Middle frontal gyrus (tissue), 1 donor: ENCODE results near the gene F10.

Source experiments
- DNase-seq: peaks from one replicate; pipeline ENCODE4 v3.0.0-alpha.2; 2015; ENCODE audit warnings: low spot score; ENCODE audit errors: extremely low spot score

The F10 gene

DNA sequence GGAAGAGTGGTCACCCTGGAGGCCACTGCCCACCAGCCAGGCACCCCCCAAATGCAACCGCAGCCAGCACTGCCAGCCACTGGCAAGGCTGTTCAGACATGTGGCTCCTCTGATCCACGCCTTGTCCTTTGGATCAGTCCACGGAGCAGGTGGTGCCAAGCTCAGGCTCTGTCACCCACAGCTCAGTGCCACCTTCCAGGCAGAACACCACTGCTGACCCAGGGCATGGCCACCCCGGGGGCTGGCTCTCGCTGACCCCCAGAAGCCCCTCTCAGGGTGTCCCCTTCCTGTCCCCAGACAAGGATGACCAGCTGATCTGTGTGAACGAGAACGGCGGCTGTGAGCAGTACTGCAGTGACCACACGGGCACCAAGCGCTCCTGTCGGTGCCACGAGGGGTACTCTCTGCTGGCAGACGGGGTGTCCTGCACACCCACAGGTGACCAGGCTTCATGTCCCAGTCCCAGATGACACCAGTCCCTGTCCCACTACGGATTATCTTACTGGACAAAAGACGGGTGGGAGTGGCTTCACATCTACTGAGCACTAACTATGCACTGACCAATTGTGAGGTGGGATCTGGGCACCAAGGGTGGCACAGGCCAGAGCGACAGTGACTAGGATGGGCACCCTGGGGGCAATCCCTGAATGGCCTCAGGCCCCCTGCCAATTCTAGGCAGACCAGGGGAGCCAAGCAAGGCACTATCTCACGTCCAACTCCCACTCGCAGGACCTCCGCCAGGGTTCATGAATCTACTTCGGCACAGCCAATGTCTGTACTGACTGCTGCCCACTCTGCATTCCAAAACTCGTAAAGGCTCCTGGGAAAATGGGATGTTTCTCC, 7.0 kb upstream of the F10 start:
- no peak for DNase-seq

DNA sequence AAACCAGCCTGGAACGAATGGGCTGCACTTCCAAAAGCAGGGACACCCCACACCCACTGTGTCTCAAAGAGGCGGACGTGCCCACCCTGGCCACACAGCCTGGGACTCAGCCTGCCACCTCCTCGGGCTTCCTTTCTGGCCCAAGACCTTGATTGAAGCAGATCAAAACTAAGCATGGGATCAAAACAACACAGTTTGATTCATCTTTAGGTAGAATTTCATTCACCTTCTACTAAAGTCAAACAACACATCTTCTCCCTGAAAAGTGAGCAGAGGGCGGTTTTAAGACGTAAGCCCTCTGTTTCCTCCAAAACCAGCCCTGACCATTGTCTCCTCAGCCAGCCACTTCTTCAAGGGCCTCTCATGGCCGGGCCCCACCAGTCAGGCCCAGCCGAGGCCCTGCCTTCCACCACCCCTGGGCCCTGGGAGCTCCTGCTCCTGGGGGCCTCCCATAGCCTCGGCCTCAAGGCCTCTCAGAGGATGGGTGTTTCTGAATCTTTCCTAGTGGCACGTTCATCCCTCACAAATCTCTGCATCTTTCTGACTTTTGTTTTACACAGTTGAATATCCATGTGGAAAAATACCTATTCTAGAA, 6.3 kb upstream of the F10 start:
- DNase-seq: no peak

DNA sequence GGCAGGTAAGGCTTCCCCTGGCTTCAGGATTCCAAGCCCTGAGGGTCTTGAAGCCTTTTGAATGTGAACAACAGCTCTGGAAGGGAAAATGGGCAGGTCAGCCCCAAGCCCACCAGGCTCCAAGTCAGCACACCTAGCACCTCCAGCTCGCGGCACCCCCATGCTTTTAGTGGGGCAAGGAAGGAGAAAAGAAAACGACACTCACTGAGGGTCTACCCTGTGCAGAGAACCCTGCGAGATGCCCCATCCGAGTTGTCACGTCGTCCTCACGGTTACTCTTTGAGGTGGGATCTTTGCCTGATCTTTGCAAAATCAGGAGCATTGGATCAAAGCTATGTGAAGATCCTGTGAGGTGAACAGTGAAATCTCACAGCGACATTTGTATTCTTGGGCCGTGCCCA, 5.7 kb upstream of the F10 start:
- no peak for DNase-seq

DNA sequence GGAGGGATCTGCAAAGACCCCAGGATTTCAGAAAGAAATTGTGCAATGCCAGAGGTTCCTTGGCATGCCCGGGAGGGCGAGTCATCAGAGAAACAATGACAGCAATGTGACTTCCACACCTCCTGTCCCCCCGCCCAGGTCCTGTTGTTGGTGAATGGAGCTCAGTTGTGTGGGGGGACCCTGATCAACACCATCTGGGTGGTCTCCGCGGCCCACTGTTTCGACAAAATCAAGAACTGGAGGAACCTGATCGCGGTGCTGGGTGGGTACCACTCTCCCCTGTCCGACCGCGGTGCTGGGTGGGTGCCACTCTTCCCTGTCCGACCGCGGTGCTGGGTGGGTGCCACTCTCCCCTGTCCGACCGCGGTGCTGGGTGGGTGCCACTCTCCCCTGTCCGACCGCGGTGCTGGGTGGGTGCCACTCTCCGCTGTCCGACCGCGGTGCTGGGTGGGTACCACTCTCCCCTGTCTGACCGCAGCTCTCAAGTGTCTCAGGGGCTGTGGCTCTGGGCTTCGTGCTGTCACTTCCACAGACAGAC, 5.2 kb upstream of the F10 start:
- no peak for DNase-seq

DNA sequence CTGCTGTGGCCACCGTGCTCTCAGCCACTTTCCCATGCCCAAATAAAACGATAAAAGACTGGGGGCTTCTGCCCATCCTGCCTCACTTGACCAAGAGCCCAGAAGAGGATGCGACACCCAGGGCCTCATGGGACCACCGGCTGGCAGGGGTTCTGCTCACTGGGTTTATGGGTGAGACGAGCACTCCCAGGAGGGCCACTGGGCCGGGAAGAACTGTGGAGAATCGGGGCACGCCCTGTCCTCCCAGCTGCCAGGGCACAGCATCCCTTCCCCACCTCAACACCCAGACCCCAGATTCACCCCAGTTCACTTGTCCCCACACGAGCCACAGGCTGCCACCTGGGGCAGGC, 4.7 kb upstream of the F10 start:
- DNase-seq: no peak

DNA sequence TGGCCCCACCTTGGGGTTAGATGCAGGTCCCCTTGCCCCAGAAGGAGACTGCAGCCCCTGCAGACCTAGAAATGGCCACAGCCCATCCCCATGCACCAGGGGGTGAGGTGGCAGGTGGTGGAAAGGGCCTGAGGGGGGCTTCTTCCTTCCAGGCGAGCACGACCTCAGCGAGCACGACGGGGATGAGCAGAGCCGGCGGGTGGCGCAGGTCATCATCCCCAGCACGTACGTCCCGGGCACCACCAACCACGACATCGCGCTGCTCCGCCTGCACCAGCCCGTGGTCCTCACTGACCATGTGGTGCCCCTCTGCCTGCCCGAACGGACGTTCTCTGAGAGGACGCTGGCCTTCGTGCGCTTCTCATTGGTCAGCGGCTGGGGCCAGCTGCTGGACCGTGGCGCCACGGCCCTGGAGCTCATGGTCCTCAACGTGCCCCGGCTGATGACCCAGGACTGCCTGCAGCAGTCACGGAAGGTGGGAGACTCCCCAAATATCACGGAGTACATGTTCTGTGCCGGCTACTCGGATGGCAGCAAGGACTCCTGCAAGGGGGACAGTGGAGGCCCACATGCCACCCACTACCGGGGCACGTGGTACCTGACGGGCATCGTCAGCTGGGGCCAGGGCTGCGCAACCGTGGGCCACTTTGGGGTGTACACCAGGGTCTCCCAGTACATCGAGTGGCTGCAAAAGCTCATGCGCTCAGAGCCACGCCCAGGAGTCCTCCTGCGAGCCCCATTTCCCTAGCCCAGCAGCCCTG, 4.2 kb upstream of the F10 start:
- no peak for DNase-seq

DNA sequence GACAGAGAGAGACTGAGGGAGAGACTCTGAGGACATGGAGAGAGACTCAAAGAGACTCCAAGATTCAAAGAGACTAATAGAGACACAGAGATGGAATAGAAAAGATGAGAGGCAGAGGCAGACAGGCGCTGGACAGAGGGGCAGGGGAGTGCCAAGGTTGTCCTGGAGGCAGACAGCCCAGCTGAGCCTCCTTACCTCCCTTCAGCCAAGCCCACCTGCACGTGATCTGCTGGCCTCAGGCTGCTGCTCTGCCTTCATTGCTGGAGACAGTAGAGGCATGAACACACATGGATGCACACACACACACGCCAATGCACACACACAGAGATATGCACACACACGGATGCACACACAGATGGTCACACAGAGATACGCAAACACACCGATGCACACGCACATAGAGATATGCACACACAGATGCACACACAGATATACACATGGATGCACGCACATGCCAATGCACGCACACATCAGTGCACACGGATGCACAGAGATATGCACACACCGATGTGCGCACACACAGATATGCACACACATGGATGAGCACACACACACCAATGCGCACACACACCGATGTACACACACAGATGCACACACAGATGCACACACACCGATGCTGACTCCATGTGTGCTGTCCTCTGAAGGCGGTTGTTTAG, 3.3 kb upstream of the F10 start:
- DNase-seq: no peak

DNA sequence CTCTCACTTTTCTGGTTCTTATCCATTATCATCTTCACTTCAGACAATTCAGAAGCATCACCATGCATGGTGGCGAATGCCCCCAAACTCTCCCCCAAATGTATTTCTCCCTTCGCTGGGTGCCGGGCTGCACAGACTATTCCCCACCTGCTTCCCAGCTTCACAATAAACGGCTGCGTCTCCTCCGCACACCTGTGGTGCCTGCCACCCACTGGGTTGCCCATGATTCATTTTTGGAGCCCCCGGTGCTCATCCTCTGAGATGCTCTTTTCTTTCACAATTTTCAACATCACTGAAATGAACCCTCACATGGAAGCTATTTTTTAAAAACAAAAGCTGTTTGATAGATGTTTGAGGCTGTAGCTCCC, 2.8 kb upstream of the F10 start:
- no peak for DNase-seq

DNA sequence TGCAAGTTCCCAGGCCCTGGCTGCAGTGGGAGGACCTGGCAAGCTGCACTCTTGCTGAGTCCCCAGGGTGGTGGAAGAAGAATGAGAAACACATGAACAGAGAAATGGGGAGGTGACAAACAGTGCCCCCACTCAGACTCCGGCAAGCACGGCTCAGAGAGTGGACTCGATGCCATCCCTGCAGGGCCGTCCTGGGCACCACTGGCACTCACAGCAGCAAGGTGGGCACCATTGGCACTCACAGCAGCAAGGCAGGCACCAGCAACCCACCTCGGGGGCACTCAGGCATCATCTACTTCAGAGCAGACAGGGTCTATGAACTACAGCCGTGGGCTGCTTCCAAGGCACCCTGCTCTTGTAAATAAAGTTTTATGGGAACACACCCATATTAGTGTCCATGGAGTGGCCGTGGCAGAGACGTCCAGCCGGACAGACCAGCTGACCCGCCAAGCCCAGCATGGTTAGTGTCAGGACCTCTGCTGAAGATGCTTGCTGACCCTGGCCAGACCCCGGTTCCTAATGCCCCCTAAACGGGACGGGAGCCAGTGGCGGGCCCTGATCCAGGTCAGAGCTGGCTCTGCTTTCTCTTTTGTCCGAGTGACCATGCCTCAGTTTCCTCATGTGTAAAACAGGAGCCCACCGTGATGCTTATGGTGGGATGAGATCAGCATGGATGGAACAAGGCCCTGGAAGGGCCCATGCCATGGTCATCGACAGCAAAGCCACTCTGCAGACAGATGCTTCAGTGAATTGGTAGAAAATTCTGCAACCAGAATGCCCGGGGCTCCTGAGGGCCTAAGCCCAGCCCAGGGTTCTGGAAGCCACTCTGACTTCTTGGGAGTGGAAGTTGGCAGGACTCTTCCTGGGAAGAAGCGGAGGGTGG, 2.1 kb upstream of the F10 start:
- no peak for DNase-seq

DNA sequence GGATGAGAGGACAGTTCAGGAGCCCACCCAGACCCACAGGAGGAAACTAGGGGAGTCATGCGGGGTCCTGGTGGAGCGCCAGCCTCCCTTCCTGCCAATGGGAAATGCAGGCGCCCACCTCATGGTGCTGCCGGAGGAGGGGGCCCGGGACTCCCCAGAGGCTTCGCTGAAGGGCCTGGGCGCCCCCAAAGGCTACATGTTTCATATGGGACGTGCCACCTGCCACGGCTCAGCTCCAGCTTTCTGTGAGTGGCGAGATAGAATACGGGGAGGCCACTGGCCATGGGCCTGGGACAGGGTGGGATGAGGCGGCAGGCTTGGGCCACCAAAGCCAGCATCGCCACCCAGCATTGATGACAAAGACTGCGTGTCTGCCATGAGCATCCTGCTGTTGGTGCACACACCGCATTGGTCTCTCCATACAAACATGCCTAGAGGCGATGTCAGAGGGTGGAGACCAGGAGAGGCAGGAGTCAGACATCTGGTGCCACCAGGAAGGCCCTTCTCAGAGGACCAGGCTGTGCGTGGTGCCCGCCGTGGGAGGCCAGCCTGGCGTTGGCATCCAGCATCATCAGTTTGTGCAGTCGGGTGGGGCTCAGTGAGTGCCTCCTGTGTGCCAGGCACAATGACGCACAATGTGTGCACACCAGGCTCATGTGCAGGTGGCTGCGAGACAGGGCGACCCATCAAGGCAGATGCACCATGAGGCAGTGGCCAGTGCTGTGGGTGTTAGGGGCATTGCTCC, 1.2 kb upstream of the F10 start:
- no peak for DNase-seq

DNA sequence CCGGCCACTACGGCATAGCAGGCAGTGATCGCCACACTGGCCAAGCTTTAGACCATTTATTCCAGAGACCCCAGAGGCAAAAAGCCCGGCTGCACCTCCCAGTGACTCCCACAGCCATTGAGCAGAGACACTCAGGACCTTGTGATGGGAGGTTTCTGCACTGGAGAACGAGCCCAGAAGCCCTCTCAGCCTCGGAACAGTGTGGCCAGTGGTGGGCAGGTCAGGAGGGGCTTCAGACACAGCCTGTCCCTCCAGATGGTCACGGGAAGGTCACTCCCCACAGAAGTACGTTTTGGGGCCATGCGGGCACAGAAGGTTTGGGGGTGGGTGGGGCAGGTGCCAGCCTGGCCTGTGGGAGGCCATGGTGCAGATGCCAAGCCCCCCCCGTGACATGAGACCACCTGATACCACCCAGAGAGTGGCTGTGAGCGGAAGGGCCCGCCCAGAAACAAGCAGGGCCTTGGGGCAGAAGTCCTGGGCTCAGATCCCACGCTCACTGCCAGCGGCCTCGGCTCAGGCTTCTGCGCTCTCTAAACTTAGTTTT, 599 bp upstream of the F10 start:
- no peak for DNase-seq

DNA sequence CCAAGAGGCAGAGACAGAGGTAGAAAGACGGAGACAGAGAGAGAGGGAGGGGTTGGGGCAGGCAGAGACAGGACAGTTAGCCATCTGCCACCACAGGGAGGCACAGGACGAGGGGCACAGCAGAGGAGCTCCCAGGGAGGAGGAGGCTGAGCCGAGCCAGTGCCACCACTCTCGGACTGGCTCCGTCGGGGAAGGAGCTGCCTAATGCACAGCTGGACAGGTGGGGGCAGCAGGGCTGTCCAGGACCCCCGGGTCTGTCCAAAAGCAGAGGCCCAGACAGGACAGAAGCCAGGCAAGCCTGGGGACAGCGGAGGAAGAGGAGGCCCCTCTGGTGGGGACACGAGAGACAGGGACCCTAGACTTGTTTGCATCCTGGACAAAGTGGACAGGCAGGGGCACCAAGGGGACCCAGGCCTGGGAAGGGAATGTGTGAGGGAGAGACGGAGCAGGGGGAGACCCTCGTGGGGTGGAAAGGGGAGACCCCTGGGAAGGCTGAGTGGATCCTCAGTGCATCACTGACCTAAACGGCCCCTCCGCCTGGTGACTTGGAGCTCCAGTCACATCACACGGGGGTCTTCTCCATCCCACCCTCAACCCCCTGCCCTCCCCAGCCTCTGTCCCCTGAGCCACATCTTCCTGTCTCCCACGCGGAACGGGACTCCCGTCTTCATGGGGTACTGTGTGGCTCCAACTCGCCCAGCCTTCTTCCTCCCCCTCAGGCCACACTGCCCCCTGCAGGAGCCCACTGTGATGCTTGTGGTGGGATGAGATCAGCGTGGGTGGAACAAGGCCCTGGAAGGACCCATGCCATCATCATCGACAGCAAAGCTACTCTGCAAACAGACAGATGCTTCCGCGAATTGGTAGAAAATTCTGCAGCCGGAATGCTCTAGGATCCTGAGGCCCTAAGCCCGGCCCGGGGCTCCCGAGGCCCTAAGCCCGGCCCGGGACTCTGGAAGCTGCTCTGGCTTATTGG, 915 bp downstream of the F10 start:
- DNase-seq: no peak

DNA sequence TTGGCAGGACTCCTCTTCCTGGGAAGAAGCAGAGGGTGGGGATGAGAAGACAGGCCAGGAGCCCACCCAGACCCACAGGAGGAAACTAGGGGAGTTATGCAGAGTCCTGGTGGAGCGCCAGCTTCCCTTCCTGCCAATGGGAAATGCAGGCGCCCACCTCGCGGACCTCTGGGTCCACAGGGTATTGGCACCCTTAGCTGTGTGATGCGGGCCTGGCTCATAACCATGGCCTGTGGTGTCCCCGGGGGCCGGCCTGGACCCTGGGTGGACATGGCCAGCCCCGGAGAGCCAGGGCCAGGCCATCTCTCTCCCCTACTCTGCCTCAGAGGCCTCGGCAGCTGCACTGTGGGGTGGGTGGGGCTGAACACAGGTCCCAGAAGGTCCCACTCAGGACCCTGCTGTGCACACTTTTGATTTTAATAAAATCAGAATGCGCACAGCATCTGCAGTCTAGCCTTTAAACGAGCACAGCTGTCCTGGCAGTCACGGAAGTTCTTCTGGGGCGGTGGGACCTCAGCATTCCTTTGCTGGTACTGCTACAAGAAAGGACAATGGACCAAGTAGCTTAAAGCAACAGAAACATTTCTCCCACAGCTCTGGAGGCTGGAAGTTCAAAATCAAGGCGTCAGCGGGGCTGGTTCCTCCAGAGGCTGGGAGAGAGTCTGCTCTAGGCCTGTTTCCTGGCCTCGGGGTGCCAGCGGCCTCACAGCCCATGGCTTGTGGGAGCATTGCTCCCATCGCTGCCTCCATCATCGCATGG, 1.8 kb downstream of the F10 start:
- no peak for DNase-seq

DNA sequence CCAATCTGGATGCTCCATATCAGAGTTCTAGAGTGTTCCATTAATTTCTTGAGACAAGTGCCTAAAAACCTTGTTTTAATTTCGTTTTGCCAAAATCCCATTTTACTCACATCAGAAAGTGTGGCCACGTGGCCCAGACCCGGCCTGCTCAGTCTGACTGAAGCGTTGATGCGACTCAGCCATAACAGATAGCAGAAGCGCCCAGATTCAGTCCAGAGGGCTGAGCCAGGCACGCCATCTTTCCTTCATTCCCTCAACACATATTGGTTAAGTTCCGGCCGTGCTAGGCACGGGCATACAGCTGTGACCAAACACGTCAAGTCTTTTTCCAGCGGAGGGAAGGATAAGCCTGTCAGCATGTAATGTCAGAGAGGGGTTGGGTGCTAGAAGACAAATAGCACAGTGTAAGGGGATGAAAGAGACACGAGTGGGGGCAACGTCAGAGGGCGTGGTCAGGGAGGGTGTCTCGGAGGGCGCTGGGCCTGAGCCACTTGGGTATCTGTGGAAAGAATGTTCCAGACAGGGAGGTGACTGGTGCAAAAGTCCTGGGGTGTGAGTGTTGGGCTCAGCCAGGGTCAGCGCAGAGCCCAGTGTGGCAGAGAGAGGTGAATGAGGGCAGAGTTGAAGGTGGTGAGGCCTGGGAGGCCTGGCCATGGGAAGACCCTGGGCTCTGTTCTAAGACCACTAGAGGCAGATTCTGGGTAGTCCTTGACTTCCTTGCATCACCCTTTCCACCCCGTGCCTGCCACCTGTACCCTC, 3.1 kb downstream of the F10 start:
- no peak for DNase-seq

DNA sequence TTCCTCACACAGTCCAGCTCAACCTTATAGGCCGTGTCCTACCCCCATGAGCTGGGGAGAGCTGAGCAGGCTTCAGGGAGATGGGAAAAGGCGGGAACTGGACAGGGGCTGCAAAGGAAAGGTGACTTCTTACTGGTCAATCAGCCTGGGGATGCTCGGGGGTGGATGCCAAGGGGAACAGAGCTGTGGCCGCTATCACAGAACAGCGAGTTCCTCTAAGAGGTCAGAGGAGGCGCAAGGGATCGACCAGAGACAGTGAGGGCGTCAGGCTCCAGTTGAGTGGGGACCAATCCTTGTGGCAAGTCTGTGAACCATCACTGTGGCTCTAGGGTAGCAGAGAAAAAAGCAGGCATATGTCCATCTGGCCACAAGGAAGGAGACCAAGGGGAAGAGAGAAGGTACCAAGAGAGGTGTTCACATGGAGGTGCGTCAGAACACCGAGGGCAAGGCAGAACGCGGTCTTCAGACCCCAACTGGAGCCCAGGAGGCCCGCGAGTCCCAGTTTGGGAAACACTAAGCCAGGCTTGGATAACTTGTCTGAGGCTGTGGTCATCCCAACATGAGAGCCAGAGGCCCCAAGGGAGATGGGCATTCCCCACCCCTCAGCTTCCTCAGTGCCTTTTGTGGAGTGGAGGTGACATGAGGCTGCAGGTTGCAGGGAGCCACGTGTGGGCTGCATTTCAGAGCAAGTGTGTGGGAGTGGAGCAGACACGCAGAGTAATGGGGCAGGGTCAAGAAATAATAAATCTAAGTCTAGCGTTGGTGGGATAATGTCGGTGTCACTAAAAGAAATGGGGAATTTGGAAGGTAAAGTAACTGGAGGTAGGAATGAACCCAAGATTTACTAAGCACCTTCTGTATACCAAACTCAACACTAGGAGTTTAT, 3.9 kb downstream of the F10 start:
- no peak for DNase-seq

DNA sequence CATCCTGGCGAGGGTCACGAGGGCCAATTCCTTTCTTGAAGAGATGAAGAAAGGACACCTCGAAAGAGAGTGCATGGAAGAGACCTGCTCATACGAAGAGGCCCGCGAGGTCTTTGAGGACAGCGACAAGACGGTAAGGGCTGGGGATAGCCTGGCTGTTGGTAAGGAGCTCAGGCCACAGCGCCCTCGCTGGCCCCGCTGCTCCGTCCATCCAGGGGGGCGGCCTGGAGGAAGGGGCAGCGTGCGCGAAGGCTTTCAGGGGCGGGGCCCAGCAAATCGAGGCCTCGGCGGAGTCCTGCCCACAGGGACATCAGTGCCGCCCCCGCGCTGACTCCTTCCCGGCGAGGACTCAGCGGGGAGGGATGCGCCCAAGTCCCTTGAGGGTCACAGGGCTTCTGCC, 6.9 kb downstream of the F10 start:
- DNase-seq: no peak
